COLO668 (cell line): ENCODE data around the gene MTURN.

Source experiments
- DNase-seq: peaks from one replicate; lab custom pipeline; 2025; ENCODE audit not compliant: unreplicated experiment; lab: John Stamatoyannopoulos, UW

MTURN gene

GRCh38 chr7:30201921-30202320, 67.1 kb downstream of the MTURN start:
- DNase-seq = no peak

GRCh38 chr7:30202671-30203070, 67.9 kb downstream of the MTURN start:
- no peak for DNase-seq

GRCh38 chr7:30206491-30206890, 71.7 kb downstream of the MTURN start:
- DNase-seq = no peak

GRCh38 chr7:30206942-30207341, 72.2 kb downstream of the MTURN start:
- no peak for DNase-seq

GRCh38 chr7:30207376-30207775, 72.6 kb downstream of the MTURN start:
- no peak for DNase-seq

GRCh38 chr7:30209951-30210350, 75.2 kb downstream of the MTURN start:
- DNase-seq = no peak
